Fibroblast of lung (primary cell): ENCODE data around the gene CAPNS1. TPM values are rescaled to one million over a fixed set of nuclear protein-coding genes. Genes with fewer than 3 reads are reported as not detected.
"Not testable (repeated sequence)": the region's sequence is repeated elsewhere in the genome, so short reads cannot be mapped to it uniquely, and the experiment has no call there.

Source experiments
- DNase-seq, 2 donors: peaks; one replicate each; pipeline versions ENCODE4 v3.0.0 to v3.0.0-alpha.2; 2010; ENCODE audit warnings: low read depth in 2 of 2
- H2AFZ ChIP-seq: 2 replicates; pipeline ENCODE4 v1.5.1; 2012; ENCODE audit warnings: low read length, control low read depth, inconsistent platforms
- H3K27ac ChIP-seq: 2 replicates; pipeline ENCODE4 v1.5.1; 2011; ENCODE audit warnings: low read length, control low read depth; ENCODE audit not compliant: insufficient read depth
- H3K27me3 ChIP-seq: 2 replicates; pipeline ENCODE4 v1.5.1; 2011; ENCODE audit warnings: mild to moderate bottlenecking, low read length; ENCODE audit not compliant: control insufficient read depth, insufficient read depth
- H3K36me3 ChIP-seq: 2 replicates; pipeline ENCODE4 v1.5.1; 2011; ENCODE audit warnings: low read length; ENCODE audit not compliant: control insufficient read depth, insufficient read depth
- H3K4me1 ChIP-seq: 2 replicates; pipeline ENCODE4 v1.5.1; 2011; ENCODE audit warnings: low read length; ENCODE audit not compliant: control insufficient read depth, insufficient read depth; ENCODE audit errors: extremely low read depth
- H3K4me2 ChIP-seq: 2 replicates; pipeline ENCODE4 v1.5.1; 2011; ENCODE audit warnings: low read length, control low read depth; ENCODE audit not compliant: insufficient read depth; ENCODE audit errors: extremely low read depth
- H3K4me3 ChIP-seq, 4 experiments: fragments of 200-600 bp in 1 of 4; sonication (generic) in 1 of 4; replicated peaks in 1 of 4; 2 replicates each; pipeline ENCODE4 v1.5.1; 2011 to 2016; ENCODE audit warnings: low read length in 4 of 4, low read depth in 3 of 4, mild to moderate bottlenecking in 3 of 4, control low read depth in 2 of 4, inconsistent platforms in 1 of 4, mixed read lengths in 1 of 4; ENCODE audit not compliant: insufficient read depth in 1 of 4; ENCODE audit errors: control extremely low read depth in 1 of 4
- H3K79me2 ChIP-seq: 2 replicates; pipeline ENCODE4 v1.5.1; 2012; ENCODE audit warnings: mild to moderate bottlenecking, low read length, inconsistent platforms; ENCODE audit not compliant: control insufficient read depth, insufficient read depth
- H3K9ac ChIP-seq: 2 replicates; pipeline ENCODE4 v1.5.1; 2011; ENCODE audit warnings: mild to moderate bottlenecking, low read length, control low read depth; ENCODE audit not compliant: insufficient read depth
- H3K9me3 ChIP-seq: 2 replicates; pipeline ENCODE4 v1.5.1; 2012; ENCODE audit warnings: low read depth, low read length; ENCODE audit not compliant: control insufficient read depth, insufficient read depth
- H4K20me1 ChIP-seq: 2 replicates; pipeline ENCODE4 v1.5.1; 2011; ENCODE audit warnings: low read length; ENCODE audit not compliant: control insufficient read depth, insufficient read depth; ENCODE audit errors: extremely low read depth
- EZH2 ChIP-seq: IDR thresholded peaks from 2 replicates; pipeline ENCODE4 v1.5.1; 2012; ENCODE audit warnings: low read length, control low read depth, mild to moderate bottlenecking; ENCODE audit errors: missing control alignments
- polyA plus RNA-seq, 2 donors: library from polyadenylated mRNA; depleted of rRNA in 1 of 2; stranded (reverse) in 1 of 2; unstranded in 1 of 2; fragments of >200 nt; gene quantifications; 2 replicates each; pipeline ENCODE4 v1.2.1, GENCODE V29; 2011 to 2012; ENCODE audit warnings: missing spikeins in 1 of 2
- total RNA-seq: library from RNA; depleted of rRNA; stranded (reverse); fragments of >200 nt; gene quantifications from 2 replicates; pipeline ENCODE4 v1.2.1, GENCODE V29; 2014
- TF ChIP-seq, protein P1 (sequence below), 2 donors: IDR thresholded peaks in 1 of 2; conservative IDR thresholded peaks in 1 of 2; 1 replicate in 1 of 2; 2 replicates in 1 of 2; pipeline ENCODE4 v1.5.1; 2011 to 2012; ENCODE audit warnings: low read length in 2 of 2, control low read depth in 1 of 2, inconsistent platforms in 1 of 2, low read depth in 1 of 2, mild to moderate bottlenecking in 1 of 2

Gene CAPNS1
- total and polyA plus RNA-seq, 2 donors (not counting 1 experiment from before 2014, with no cell fraction given), result 466 to 1,189 TPM

DNA sequence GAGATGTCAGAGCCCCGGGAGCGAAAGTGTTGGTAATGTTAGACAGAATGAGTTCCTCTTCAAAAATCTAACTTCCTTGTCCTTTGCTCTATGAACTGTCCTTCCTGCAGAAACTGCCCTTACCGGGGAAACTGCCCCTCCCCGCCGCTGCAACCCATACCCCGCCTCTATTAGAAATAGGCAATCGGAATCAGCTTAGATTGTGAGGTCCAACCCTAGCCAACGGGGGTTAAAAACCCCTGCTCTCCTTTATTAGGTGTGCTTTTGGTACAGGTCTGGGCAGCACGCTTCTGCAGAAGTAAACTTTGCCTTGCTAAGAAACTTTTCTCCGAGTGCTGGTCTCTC, 11.5 kb upstream of the CAPNS1 start:
- peak overlapping the region; percentile 57 for H3K27ac ChIP-seq
- H3K27me3 ChIP-seq, result no peaks in the 10 kb centered on the region
- no peak for DNase-seq
- H2AFZ ChIP-seq, result peak overlapping the region; percentile 37
- H3K4me1 ChIP-seq, result no peaks in the 10 kb centered on the region
- H3K4me3 ChIP-seq, result peak overlapping the region; percentile 46 to 64 (median 52)
- TF ChIP-seq, protein P1, sequence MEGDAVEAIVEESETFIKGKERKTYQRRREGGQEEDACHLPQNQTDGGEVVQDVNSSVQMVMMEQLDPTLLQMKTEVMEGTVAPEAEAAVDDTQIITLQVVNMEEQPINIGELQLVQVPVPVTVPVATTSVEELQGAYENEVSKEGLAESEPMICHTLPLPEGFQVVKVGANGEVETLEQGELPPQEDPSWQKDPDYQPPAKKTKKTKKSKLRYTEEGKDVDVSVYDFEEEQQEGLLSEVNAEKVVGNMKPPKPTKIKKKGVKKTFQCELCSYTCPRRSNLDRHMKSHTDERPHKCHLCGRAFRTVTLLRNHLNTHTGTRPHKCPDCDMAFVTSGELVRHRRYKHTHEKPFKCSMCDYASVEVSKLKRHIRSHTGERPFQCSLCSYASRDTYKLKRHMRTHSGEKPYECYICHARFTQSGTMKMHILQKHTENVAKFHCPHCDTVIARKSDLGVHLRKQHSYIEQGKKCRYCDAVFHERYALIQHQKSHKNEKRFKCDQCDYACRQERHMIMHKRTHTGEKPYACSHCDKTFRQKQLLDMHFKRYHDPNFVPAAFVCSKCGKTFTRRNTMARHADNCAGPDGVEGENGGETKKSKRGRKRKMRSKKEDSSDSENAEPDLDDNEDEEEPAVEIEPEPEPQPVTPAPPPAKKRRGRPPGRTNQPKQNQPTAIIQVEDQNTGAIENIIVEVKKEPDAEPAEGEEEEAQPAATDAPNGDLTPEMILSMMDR (conservative IDR thresholded peaks at IDR 0.05 in 1 of 2, IDR thresholded peaks at IDR 0.05 in 1 of 2; ENCODE audit: low read depth in 1 of 2, low read length in 2 of 2), result no peak
- TF ChIP-seq EZH2, result no peak
- H3K4me2 ChIP-seq, result peak overlapping the region; percentile 88
- H3K9me3 ChIP-seq, result no peaks in the 10 kb centered on the region
- no peaks in the 10 kb centered on the region for H3K79me2 ChIP-seq
- H3K9ac ChIP-seq, result peak overlapping the region; percentile 43
- peaks cover 3% of the 10 kb centered on the region for H3K36me3 ChIP-seq
- H4K20me1 ChIP-seq, result no peaks in the 10 kb centered on the region

DNA sequence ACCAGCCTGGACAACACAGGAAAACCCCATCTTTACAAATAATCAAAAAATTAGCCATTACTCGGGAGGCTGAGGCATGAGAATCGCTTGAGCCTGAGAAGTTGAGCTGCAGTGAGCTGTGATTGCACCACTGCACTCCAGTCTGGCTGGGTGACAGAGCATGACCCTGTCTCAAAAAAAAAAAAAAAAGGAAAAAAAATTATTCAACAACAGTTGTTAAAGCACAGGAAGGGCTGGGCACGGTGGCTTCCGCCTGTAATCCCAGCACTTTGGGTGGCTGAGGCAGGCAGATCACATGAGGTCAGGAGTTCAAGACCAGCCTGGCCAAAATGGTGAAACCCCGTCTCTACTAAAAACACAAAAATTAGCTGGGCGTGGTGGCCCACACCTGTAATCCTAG, 8.6 kb upstream of the CAPNS1 start:
- H3K27ac ChIP-seq, H4K20me1 ChIP-seq, H3K4me2 ChIP-seq, H3K27me3 ChIP-seq, H3K79me2 ChIP-seq, H3K4me1 ChIP-seq, H3K36me3 ChIP-seq, H3K4me3 ChIP-seq, H2AFZ ChIP-seq, H3K9me3 ChIP-seq, H3K9ac ChIP-seq, DNase-seq: not testable (repeated sequence)

DNA sequence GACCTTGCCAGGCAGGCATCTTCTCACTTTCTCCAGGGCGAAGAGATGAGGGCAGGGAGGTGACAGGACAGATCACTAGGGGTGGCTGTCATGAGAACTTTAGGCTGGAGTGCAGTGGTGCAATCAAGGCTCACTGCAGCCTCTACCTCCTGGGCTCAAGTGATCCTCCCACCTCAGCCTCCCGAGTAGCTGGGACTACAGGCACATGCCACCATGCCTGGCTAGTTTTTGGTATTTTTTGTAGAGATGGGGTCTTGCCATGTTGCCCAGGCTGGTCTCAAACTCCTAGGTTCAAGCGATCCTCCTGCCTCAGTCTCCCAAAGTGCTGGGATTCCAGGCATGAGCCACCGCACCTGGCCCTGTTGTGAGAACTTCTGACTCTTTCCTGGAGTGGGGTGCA, 5.0 kb upstream of the CAPNS1 start:
- not testable (repeated sequence) for DNase-seq, H3K9ac ChIP-seq, H4K20me1 ChIP-seq, H2AFZ ChIP-seq, H3K4me2 ChIP-seq, H3K36me3 ChIP-seq, H3K9me3 ChIP-seq, H3K79me2 ChIP-seq, H3K4me1 ChIP-seq, H3K4me3 ChIP-seq, H3K27ac ChIP-seq, H3K27me3 ChIP-seq

DNA sequence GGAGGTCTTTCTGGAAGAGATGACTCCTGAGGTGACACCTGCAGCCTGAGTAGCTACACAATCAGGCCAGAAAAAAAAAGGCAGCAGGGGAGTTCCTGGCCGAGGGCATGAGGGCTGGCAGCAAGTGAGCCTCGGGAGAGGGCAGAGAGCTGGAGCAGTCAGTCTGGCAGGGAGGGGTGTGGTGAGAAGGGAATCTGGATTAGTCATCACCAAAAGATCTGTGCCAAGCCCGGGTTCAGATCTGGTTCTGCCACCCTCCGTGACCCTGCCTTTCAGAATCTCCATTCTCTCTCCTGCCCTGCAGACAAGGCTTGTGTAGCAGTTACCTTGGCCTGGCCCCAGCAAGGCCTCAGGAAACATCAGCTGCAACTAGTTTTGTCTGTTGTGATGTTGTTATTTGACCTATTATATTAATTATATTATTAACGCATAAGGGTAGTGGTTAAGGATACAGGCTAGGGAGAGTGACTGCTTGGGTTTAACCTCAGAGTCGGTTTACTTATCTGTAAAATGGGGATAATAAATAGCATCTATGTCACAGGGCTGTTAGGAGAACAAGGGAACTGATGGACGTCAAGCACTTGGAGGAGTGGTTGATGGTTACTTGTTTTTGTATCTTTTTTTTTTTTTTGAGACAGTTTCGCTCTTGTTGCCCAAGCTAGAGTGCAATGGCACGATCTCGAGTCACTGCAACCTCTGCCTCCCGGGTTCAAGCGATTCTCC, 2.7 kb upstream of the CAPNS1 start:
- Histone ChIP-seq H3K36me3 (peaks cover 4% of the 10 kb centered on the region), H4K20me1 (no peaks in the 10 kb centered on the region), H3K9me3 (no peaks in the 10 kb centered on the region), H3K4me3 (no peak overlapping the region), H3K27ac (peak overlapping the region; percentile 0), H3K9ac (no peak overlapping the region), H3K4me2 (peak overlapping the region; percentile 15), H3K4me1 (peaks cover 9% of the 10 kb centered on the region), H3K27me3 (no peaks in the 10 kb centered on the region), H2AFZ (no peak overlapping the region), H3K79me2 (peaks cover 18% of the 10 kb centered on the region)
- DNase-seq, result peak; percentile 63 to 66
- TF ChIP-seq EZH2, result no peak
- TF ChIP-seq, protein P1 (conservative IDR thresholded peaks at IDR 0.05 in 1 of 2, IDR thresholded peaks at IDR 0.05 in 1 of 2; ENCODE audit: low read depth in 1 of 2, low read length in 2 of 2), result no peak
